Forelimb muscle (tissue), 1 donor: ENCODE measurements around the gene STYXL1. TPM values are rescaled to one million over a fixed set of nuclear protein-coding genes. Genes with fewer than 3 reads are reported as not detected.
"Not testable (repeated sequence)": the region's sequence is repeated elsewhere in the genome, so short reads cannot be mapped to it uniquely, and the experiment has no call there.

Experiments used
- DNase-seq: peaks from one replicate; pipeline ENCODE4 v3.0.0-alpha.2; 2013; ENCODE audit warnings: low read depth
- polyA plus RNA-seq: library from polyadenylated mRNA; unstranded; fragments of 120-200 nt; gene quantifications from one replicate; pipeline ENCODE4 v1.2.1, GENCODE V29; 2013; ENCODE audit not compliant: insufficient read length

STYXL1 gene
- polyA plus RNA-seq, 1 donor = 16.3 TPM

GRCh38 chr7:76065016-76065612 is 17.3 kb upstream of the STYXL1 start:
- DNase-seq = no peak

- no peak for DNase-seq
Measured at GRCh38 chr7:76064208-76064970, 16.6 kb upstream of the STYXL1 start.

GRCh38 chr7:76063525-76063924 is 15.7 kb upstream of the STYXL1 start:
- DNase-seq = no peak

GRCh38 chr7:76063114-76063513 is 15.3 kb upstream of the STYXL1 start:
- DNase-seq = no peak

- no peak for DNase-seq
Measured at GRCh38 chr7:76062254-76062653, 14.5 kb upstream of the STYXL1 start.

GRCh38 chr7:76060842-76061241 is 13.0 kb upstream of the STYXL1 start:
- no peak for DNase-seq

- DNase-seq = not testable (repeated sequence)
Measured at GRCh38 chr7:76058745-76059144, 10.9 kb upstream of the STYXL1 start.

GRCh38 chr7:76057813-76058145 is 10.0 kb upstream of the STYXL1 start:
- DNase-seq = no peak

- no peak for DNase-seq
Measured at GRCh38 chr7:76057103-76057812, 9.5 kb upstream of the STYXL1 start.

GRCh38 chr7:76056241-76056640 is 8.4 kb upstream of the STYXL1 start:
- no peak for DNase-seq

- no peak for DNase-seq
Measured at GRCh38 chr7:76054123-76055120, 6.6 kb upstream of the STYXL1 start.

GRCh38 chr7:76053461-76053860 is 5.7 kb upstream of the STYXL1 start:
- no peak for DNase-seq

GRCh38 chr7:76052681-76053080 is 4.9 kb upstream of the STYXL1 start:
- DNase-seq = not testable (repeated sequence)

- no peak for DNase-seq
Measured at GRCh38 chr7:76051840-76052239, 4.0 kb upstream of the STYXL1 start.

- no peak for DNase-seq
Measured at GRCh38 chr7:76050545-76050944, 2.7 kb upstream of the STYXL1 start.

- no peak for DNase-seq
Measured at GRCh38 chr7:76049295-76049694, 1.5 kb upstream of the STYXL1 start.

- no peak for DNase-seq
Measured at GRCh38 chr7:76048668-76048988, 828 bp upstream of the STYXL1 start.

GRCh38 chr7:76047305-76047810 is 442 bp downstream of the STYXL1 start:
- no peak for DNase-seq

GRCh38 chr7:76044375-76044865 is 3.4 kb downstream of the STYXL1 start:
- no peak for DNase-seq

GRCh38 chr7:76040126-76040525 is 7.7 kb downstream of the STYXL1 start:
- DNase-seq = no peak

GRCh38 chr7:76037310-76037709 is 10.5 kb downstream of the STYXL1 start:
- no peak for DNase-seq

GRCh38 chr7:76031964-76032363 is 15.8 kb downstream of the STYXL1 start:
- DNase-seq = no peak
